HepG2 (cell line): ENCODE results near the gene SP6. TPM values are rescaled to one million over a fixed set of nuclear protein-coding genes. Genes with fewer than 3 reads are reported as not detected.

ENCODE experiments used
- ESRRA ChIP-seq: sonication (generic); formaldehyde crosslinking; IDR thresholded peaks from 2 replicates; pipeline ENCODE4 v1.5.1; 2020; ENCODE audit warnings: mild to moderate bottlenecking, low read depth, missing genetic modification reagents
- FIP1L1 ChIP-seq: fragments of 200-400 bp; formaldehyde crosslinking; IDR thresholded peaks from 2 replicates; pipeline ENCODE4 v1.6.1; 2018; ENCODE audit warnings: low read depth, mild to moderate bottlenecking, low read length, moderate library complexity, borderline replicate concordance; ENCODE audit not compliant: insufficient read depth
- FOXP1 ChIP-seq, 2 experiments: fragments of 450-650 bp in 1 of 2; IDR thresholded peaks; 2 replicates each; pipeline ENCODE4 v1.6.1; 2017 to 2018; ENCODE audit warnings: antibody characterized with exemption in 1 of 2
- GATAD2A ChIP-seq: IDR thresholded peaks from 2 replicates; pipeline ENCODE4 v1.6.1; 2016
- HOXA7 ChIP-seq: sonication (generic); formaldehyde crosslinking; IDR thresholded peaks from 2 replicates; pipeline ENCODE4 v1.8.1; 2022; ENCODE audit warnings: mild to moderate bottlenecking, missing genetic modification reagents, moderate library complexity
- KLF9 ChIP-seq: IDR thresholded peaks from 2 replicates; pipeline ENCODE4 v1.6.1; 2016; ENCODE audit warnings: low read depth
- MAFG ChIP-seq: sonication (generic); formaldehyde crosslinking; IDR thresholded peaks from 2 replicates; pipeline ENCODE4 v1.5.1; 2020; ENCODE audit warnings: mild to moderate bottlenecking, missing genetic modification reagents
- NR2F1 ChIP-seq, 2 experiments: fragments of 450-650 bp in 1 of 2; formaldehyde crosslinking in 1 of 2; IDR thresholded peaks; 2 replicates each; pipeline versions ENCODE4 v1.5.0 to v1.6.1; 2016 to 2020; ENCODE audit warnings: mild to moderate bottlenecking in 1 of 2, missing compliant biosample characterization in 1 of 2, missing genetic modification reagents in 1 of 2, moderate library complexity in 1 of 2
- PRPF4 ChIP-seq: fragments of 200-400 bp; formaldehyde crosslinking; IDR thresholded peaks from 2 replicates; pipeline ENCODE4 v1.6.1; 2016; ENCODE audit warnings: low read length, low read depth; ENCODE audit not compliant: poor library complexity, severe bottlenecking
- SALL2 ChIP-seq: sonication (generic); formaldehyde crosslinking; IDR thresholded peaks from 2 replicates; pipeline ENCODE4 v1.8.1; 2023; ENCODE audit warnings: mild to moderate bottlenecking, missing genetic modification reagents, inconsistent platforms
- SIN3B ChIP-seq: fragments of 150-350 bp; IDR thresholded peaks from 2 replicates; pipeline ENCODE4 v1.6.1; 2014; ENCODE audit warnings: low read length
- ZNF451 ChIP-seq: sonication (generic); formaldehyde crosslinking; IDR thresholded peaks from 2 replicates; pipeline ENCODE4 v1.5.0; 2020; ENCODE audit warnings: mild to moderate bottlenecking, missing genetic modification reagents
- ZNF703 ChIP-seq: sonication (generic); formaldehyde crosslinking; IDR thresholded peaks from 2 replicates; pipeline ENCODE4 v1.5.1; 2020; ENCODE audit warnings: missing genetic modification reagents, mild to moderate bottlenecking, moderate library complexity, borderline replicate concordance
- polyA plus RNA-seq, 8 experiments: library from polyadenylated mRNA; depleted of rRNA in 3 of 8; stranded (reverse) in 7 of 8; unstranded in 1 of 8; fragments of >200 nt; fragmentation: Illumina TruSeq in 4 of 8; extraction: Trizol in 4 of 8; gene quantifications; 2 replicates each; pipeline versions ENCODE4 v1.2.1 to v1.2.3, GENCODE V29; 2011 to 2016; ENCODE audit warnings: low read depth in 4 of 8, missing spikeins in 1 of 8, mixed read lengths in 1 of 8; ENCODE audit not compliant: insufficient read depth in 1 of 8
- total RNA-seq, 5 experiments: library from RNA; depleted of rRNA; stranded (reverse); fragments of >200 nt; fragmentation: Illumina TruSeq; extraction: Trizol; gene quantifications; 2 replicates each; pipeline ENCODE4 v1.2.3, GENCODE V29; 2016; ENCODE audit warnings: low read depth in 1 of 5
- TF ChIP-seq, protein P1 (sequence below): sonication (generic); formaldehyde crosslinking; IDR thresholded peaks from 2 replicates; pipeline ENCODE4 v1.4.0; 2020; ENCODE audit warnings: missing genetic modification reagents, borderline replicate concordance

Gene SP6
- total and polyA plus RNA-seq, 2 of the 13 experiments (the other 11 are each of a cell fraction or from before 2014, with no cell fraction given) = 0.07 TPM

DNA sequence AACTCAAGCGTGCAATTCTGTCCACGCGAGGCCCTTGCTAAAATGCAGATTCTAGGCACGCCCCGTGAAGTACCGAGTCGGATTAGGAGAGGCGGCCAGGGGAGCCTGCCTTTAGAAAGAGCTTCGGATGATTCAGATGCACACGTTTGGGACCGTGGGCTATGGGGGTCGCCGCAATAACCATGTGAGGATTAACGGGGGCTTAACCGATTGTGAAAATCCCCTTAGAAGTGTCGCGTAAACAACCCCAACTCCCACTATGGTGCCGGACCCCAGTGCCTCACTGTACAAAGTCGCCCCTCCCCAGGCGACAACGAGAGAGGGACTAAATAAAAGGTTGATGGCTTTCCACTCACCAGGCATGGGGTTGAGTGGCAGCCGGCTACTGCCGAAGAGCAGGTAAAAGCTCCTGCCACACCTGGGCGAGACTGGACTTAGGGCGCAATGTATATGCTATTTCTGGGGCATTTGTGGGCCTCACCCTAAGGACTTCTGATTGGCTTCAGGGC is 44.4 kb upstream of the SP6 start (continued):
- TF ChIP-seq ESRRA (CRISPR knock-in tag) (no peak), SIN3B (no peak), ZNF703 (CRISPR knock-in tag) (no peak), PRPF4 (no peak), ZNF451 (CRISPR knock-in tag) (no peak), KLF9 (CRISPR knock-in tag) (0 out of 2 replicates have a peak, but pooled peaks have one; percentile 19), FIP1L1 (0 out of 2 replicates have a peak, but pooled peaks have one; percentile 16), SALL2 (CRISPR knock-in tag) (no peak), NR2F1 (CRISPR knock-in tag; IDR thresholded peaks at IDR 0.05) (no peak), FOXP1 (IDR thresholded peaks at IDR 0.05) (no peak), FOXP1 (CRISPR knock-in tag; IDR thresholded peaks at IDR 0.05) (peak; percentile 41; the same call in 1 of the 2 replicates), MAFG (no peak), HOXA7 (CRISPR knock-in tag) (no peak), GATAD2A (CRISPR knock-in tag) (peak; percentile 40; the same call in 1 of the 2 replicates)
- TF ChIP-seq, protein P1, sequence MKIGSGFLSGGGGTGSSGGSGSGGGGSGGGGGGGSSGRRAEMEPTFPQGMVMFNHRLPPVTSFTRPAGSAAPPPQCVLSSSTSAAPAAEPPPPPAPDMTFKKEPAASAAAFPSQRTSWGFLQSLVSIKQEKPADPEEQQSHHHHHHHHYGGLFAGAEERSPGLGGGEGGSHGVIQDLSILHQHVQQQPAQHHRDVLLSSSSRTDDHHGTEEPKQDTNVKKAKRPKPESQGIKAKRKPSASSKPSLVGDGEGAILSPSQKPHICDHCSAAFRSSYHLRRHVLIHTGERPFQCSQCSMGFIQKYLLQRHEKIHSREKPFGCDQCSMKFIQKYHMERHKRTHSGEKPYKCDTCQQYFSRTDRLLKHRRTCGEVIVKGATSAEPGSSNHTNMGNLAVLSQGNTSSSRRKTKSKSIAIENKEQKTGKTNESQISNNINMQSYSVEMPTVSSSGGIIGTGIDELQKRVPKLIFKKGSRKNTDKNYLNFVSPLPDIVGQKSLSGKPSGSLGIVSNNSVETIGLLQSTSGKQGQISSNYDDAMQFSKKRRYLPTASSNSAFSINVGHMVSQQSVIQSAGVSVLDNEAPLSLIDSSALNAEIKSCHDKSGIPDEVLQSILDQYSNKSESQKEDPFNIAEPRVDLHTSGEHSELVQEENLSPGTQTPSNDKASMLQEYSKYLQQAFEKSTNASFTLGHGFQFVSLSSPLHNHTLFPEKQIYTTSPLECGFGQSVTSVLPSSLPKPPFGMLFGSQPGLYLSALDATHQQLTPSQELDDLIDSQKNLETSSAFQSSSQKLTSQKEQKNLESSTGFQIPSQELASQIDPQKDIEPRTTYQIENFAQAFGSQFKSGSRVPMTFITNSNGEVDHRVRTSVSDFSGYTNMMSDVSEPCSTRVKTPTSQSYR (CRISPR knock-in tag) = peak; percentile 30; the same call in 1 of the 2 replicates
- TF ChIP-seq, all 625 proteins: peak for 216
